Upper lobe of left lung (tissue), 4 donors: Measurements from ENCODE around the gene TAF1B.

Experiments
- POLR2A ChIP-seq, 4 donors: fragments of 450-650 bp; IDR thresholded peaks; one replicate each; pipeline ENCODE4 v1.5.1; 2016 to 2017; ENCODE audit warnings: antibody characterized with exemption in 4 of 4, mild to moderate bottlenecking in 2 of 4
- POLR2AphosphoS5 ChIP-seq, 2 donors: sonication (generic); formaldehyde crosslinking; IDR thresholded peaks; one replicate each; pipeline ENCODE4 v1.5.1; 2017; ENCODE audit warnings: antibody characterized with exemption in 2 of 2
- TF ChIP-seq, protein P1 (sequence below), 6 experiments: fragments of 450-650 bp in 4 of 6; fragments of 200-600 bp in 2 of 6; sonication (generic) in 2 of 6; IDR thresholded peaks; one replicate each; pipeline ENCODE4 v1.5.1; 2016 to 2019; ENCODE audit warnings: antibody characterized with exemption in 6 of 6

DNA sequence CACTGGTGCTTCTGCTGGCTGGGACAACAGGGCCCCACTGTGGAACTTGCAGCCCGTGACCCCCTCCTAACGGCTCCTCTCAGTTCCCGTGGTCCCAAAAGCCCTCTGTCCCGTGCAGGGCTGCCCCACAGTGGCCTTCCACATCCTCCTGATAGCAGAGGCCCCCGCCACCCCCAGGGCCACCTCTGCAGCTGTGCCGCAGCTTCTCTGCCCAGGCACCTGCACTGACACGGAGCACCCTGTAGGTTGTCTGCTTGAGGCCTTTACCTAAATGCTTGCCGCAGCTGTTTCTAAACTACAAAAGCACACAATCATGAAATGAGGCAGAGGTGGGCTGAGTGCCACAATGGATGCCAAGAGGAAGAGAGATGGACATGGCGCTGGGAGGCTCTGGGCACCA lies 94.7 kb downstream of the TAF1B start:
- TF ChIP-seq, protein P1, sequence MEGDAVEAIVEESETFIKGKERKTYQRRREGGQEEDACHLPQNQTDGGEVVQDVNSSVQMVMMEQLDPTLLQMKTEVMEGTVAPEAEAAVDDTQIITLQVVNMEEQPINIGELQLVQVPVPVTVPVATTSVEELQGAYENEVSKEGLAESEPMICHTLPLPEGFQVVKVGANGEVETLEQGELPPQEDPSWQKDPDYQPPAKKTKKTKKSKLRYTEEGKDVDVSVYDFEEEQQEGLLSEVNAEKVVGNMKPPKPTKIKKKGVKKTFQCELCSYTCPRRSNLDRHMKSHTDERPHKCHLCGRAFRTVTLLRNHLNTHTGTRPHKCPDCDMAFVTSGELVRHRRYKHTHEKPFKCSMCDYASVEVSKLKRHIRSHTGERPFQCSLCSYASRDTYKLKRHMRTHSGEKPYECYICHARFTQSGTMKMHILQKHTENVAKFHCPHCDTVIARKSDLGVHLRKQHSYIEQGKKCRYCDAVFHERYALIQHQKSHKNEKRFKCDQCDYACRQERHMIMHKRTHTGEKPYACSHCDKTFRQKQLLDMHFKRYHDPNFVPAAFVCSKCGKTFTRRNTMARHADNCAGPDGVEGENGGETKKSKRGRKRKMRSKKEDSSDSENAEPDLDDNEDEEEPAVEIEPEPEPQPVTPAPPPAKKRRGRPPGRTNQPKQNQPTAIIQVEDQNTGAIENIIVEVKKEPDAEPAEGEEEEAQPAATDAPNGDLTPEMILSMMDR (IDR thresholded peaks at IDR 0.05), result no peak
- TF ChIP-seq POLR2AphosphoS5 (IDR thresholded peaks at IDR 0.05) (no peak), POLR2A (IDR thresholded peaks at IDR 0.05) (no peak)
